ENCODE results near the gene KRTAP1-4.
"Not testable (repeated sequence)": the region's sequence is repeated elsewhere in the genome, so short reads cannot be mapped to it uniquely, and the experiment has no call there.

KRTAP1-4 gene

DNA sequence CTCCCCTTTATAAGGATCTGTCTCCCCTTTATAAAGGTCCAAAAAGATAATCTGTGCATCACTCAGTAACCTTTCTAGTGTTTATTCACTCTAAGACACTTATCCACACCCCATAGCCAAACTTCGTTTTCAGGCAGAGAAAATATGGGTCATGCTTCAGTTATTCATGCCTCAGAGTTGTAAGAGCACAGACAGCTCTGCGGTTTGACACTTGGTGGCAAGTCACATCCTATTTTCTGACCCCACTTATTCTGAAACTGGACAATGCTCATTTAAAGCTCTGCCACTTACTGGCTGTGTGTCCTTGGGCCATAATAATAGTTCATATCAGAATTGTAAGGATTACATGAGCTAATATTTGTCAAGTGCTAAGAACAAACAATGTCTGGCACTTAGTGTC lies 19.1 kb upstream of the KRTAP1-4 start:
- in situ Hi-C loops (cut with MboI; ENCODE audit: low sequenced_read_pairs) = no loop called here

DNA sequence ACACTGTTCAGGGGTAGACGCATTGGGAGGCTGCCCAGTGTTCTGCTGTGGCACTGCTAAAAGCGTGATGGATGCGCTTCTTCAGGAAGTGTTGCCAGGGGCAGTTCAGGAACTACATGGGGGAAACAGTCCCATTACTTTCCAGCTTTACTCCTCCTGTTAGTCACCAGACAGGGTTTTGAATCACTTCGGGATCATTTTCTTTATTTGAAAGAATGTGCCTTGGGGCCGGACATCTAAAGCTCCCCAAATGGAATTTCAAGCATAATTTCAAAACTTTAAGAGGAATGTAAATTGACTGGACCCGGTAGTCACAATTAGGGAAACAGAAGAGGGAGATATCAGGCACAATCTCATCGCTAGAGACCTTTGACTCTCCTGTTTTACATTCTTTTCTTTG lies 18.4 kb upstream of the KRTAP1-4 start:
- in situ Hi-C loops (cut with MboI; ENCODE audit: low sequenced_read_pairs) = no loop called here

DNA sequence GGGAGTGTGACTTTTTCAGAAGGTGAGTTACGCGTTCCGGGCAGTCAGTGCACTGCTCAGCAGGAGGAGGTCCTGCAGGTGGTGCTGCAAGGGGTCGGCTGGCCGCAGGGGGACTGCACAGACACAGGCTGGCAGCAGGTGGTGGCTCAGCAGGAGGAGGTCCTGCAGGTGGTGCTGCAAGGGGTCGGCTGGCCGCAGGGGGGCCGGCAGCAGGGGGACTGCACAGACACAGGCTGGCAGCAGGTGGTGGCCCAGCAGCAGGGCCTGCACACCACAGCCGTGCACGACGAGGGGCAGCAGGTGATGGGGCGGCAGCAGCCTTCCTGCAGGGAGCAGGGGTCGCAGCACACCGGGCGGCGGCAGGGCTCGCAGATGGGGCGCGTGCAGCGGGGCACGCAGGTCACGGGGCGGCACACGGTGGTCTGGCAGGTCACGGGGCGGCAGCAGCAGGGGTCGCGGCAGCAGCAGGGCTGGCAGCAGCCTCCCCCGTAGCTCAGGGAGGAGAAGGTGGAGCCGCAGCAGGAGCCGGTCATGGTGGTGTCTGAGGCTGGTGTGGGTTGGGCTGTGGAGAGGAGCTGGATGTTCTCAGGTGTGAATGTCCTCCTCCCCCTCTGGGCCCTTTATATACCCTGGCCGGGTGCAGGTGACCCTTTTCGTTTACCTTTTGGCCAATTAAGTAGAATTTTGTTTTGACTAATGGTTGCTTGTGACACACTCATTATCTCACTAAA lies 16.9 kb upstream of the KRTAP1-4 start, which contains the start of gene KRTAP2-1:
Gene KRTAP2-1, minus strand, starts transcription at position 582 of the 731 bp plus-strand sequence. Its CDS starts 49 bp downstream, at position 533.
- in situ Hi-C loops (cut with MboI; ENCODE audit: low sequenced_read_pairs) = not testable (repeated sequence)

DNA sequence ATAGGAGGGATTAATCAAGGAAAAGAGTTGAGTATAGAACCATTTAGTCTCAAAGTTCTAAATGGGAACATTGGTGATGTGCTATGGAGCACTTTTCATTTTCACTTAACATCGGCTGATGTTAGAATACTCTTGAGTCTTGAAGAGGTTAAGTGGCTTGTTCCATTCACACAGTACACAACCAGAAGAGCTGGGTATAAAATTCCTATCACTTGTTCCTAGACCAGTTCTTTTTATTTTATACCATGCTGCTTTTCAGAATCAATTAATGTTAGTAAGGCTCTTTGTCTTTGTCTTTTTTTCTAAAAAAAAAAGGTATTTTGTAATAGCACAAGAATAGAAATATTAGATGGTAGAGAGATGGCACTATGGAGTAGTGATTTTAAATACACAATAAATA lies 13.0 kb upstream of the KRTAP1-4 start:
- in situ Hi-C loops (cut with MboI; ENCODE audit: low sequenced_read_pairs) = no loop called here

DNA sequence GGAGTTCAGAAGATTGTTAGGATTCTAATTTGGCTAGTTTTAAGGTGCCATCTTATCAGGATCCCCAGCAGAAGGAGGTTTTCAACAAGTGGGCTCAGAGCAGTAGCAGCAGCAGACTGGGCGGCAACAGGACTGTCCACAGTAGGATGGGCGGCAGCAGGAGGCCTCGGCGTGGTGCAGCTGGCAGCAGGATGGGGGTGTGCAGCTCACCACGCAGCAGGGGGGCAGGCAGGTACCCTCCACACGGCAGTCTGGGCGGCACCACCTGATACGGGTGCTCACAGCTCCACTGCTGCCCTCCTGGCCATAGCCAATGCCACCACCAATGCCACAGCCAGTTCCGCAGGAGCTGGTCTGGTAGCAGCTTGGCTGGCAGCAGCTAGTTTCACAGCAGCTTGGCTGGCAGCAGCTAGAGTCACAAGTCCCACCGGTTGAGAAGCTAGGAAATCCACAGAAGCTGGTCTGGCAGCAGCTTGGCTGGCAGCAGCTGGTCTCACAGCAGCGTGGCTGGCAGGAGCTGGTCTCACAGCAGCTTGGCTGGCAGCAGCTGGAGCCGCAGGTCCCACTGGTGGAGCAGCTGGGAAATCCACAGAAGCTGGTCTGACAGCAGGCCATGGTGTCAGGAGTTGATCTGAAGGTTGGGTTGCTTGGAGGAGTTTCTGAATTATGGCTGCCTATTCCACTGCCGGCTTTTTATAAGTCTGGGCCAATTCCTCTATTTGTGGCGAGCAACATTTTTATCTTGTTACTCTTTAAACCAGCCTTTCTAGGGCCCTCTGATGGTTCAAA lies 11.0 kb upstream of the KRTAP1-4 start, which contains the start of gene KRTAP1-1:
Gene KRTAP1-1, minus strand, starts transcription at position 668 of the 789 bp plus-strand sequence. Its CDS starts 53 bp downstream, at position 615.
- in situ Hi-C loops (cut with MboI; ENCODE audit: low sequenced_read_pairs) = not testable (repeated sequence)

DNA sequence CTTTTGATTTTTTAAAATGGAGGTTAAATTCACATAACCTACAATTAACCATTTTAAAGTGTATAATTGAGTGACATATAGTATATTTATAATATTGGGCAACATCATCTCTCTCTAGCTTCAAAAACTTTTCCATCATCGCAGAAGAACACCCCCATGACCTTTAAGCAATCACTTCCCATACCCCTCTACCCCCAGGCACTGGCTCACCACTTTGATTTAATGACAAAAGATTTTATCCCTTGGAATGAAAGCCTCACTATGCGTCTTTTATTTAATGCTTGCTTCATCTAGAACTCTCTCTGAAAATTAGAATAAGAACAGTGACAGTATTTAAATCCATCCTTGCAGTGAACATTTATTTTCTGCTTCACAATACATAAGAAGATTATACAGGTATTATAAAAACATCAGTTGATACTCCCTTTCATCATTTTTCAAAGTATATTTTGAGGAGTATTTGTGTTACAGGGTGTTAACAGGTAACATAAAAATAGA lies 7.9 kb upstream of the KRTAP1-4 start:
- in situ Hi-C loops (cut with MboI; ENCODE audit: low sequenced_read_pairs) = no loop called here

DNA sequence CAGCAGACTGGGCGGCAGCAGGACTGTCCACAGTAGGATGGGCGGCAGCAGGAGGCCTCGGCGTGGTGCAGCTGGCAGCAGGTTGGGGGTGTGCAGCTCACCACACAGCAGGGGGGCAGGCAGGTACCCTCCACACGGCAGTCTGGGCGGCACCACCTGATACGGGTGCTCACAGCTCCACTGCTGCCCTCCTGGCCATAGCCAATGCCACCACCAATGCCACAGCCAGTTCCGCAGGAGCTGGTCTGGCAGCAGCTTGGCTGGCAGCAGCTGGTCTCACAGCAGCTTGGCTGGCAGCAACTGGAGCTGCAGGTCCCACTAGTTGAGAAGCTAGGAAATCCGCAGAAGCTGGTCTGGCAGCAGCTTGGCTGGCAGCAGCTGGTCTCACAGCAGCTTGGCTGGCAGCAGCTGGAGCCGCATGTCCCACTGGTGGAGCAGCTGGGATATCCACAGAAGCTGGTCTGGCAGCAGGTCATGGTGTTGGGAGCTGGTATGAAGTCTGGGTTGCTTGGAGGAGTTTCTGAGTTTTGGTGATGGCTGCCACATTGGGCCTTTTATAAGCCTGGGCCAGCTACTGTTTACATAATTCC lies 4.4 kb upstream of the KRTAP1-4 start, which contains the start of gene KRTAP1-3:
Gene KRTAP1-3, minus strand, starts transcription at position 529 of the 590 bp plus-strand sequence. Its CDS starts 53 bp downstream, at position 476.
- in situ Hi-C loops (cut with MboI; ENCODE audit: low sequenced_read_pairs) = not testable (repeated sequence)

DNA sequence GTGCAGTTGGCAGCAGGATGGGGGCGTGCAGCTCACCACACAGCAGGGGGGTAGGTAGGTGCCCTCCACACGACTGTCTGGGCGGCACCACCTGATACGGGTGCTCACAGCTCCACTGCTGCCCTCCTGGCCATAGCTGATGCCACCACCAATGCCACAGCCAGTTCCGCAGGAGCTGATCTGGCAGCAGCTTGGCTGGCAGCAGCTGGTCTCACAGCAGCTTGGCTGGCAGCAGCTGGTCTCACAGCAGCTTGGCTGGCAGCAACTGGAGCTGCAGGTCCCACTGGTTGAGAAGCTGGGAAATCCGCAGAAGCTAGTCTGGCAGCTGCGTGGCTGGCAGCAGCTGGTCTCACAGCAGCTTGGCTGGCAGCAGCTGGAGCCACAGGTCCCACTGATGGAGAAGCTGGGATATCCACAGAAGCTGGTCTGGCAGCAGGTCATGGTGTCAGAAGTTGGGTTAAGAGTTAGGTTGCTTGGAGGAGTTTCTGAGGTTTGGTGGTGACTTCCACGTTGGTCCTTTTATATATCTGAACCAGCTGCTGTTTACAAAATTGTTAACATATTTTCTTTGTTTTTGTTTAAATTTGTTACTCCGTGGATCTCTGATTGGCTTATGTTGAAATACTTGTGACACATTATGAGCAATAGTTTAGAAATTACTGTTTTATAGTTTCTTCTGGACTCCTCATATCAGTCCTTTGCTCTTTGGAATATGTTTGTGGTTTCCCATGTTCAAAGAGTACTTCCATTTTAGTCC lies 3.1 kb downstream of the KRTAP1-4 start, which contains the start of gene KRTAP1-5:
Gene KRTAP1-5, minus strand, starts transcription at position 494 of the 757 bp plus-strand sequence. Its CDS starts 53 bp downstream, at position 441.
- in situ Hi-C loops (cut with MboI; ENCODE audit: low sequenced_read_pairs) = no loop called here

DNA sequence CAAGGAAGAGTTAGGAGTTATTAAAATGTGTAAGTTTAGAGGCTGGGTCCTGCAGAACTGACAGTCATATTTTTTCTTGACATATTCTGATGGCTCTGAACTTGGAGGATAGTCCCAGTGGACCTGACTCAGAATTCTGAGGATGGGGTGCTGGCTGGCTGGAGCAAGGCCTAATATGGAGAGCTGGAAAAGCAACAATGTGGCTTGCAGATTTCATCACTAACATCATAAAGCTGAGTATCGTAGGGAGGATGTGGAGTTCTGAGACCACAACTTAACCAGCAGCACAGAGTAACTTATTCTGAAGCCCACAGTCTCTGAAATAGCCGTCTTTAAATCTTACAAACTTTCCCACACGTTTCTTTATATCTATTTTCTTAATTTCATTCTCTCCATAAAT lies 5.3 kb downstream of the KRTAP1-4 start:
- in situ Hi-C loops (cut with MboI; ENCODE audit: low sequenced_read_pairs) = no loop called here

DNA sequence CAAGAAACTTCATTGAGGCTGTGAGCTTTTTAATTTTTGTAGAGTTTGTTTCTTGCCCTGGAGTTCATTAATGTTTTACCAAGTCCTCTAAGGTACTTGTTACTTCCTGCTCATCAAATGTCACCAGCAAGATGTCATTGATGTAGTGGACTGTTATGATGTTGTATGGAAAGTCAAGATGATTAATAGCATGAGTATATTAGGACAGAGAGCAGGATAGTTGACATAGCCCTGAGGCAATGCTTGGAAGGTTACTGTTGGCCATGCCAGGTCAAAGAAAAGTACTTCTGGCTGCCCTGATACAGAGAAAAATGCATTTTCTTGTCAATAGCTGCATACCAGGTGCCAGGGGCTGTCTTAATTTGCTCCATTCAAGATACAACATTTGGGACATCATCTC lies 9.7 kb downstream of the KRTAP1-4 start:
- in situ Hi-C loops (cut with MboI; ENCODE audit: low sequenced_read_pairs) = no loop called here

DNA sequence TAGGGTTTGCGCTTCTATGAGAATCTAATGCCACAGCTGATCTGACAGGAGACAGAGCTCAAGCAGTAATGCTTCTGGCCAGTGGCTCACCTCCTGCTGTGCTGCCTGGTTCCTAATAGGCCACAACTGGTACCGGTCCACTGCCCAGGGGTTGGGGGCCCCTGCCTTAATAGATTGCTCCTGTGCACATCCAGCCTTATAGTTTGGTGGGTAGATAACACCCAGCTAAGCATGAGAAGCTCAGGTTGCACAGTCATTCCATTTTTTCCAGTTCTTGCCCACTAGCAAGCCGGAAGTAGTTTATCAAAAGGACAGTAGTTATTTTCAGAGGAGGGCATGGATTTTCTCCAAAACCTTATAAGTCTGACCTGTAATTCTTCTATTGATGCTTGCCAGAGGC lies 10.6 kb downstream of the KRTAP1-4 start:
- in situ Hi-C loops (cut with MboI; ENCODE audit: low sequenced_read_pairs) = no loop called here

DNA sequence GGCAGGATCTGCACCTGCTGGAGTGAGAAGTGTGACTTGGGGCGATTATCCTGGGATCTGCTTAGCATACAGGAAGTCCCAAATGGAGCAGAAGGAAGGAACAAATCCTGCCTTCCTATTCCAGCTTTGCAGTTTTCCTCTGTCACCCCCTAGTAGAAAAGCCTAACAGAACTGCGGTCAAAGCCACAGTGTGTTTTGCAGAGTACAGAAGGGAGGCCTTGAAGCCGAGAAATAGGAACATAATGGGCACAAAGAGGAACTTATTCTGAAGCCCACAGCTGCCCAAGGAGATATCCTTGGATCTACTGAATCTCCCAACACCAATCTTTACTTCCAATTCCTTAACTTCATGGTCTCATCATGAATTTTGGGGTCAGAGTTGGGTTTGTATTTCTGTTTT lies 11.5 kb downstream of the KRTAP1-4 start:
- in situ Hi-C loops (cut with MboI; ENCODE audit: low sequenced_read_pairs) = no loop called here

DNA sequence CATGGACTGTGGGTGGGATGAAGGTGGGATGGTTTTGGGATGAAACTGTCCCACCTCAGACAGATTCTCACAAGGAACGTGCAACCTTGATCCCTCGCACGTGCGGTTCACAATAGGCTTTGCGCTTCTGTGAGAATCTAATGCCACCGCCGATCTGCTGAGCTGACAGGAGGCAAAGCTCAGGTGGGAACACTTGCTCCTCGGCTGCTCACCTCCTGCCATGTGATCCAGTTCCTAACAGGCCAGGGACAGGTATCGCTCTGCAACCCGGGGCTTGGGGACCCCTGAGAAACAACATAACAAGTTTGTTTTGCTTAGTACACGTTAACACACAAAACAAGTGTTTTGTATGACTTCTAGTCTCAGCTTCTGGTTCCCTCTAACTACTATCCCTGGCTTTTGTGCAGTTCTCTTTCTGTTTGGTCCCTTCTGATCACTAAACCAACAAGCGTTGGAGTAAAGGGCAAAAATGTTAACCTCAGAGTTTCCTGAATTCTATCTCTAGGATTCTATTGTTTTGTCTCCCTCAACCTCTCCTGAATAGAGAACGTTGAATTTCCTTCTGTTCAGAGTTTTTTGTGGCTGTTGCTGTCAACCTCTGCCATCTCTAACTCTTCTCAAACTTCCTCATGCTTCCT lies 13.3 kb downstream of the KRTAP1-4 start:
- in situ Hi-C loops (cut with MboI; ENCODE audit: low sequenced_read_pairs) = no loop called here

DNA sequence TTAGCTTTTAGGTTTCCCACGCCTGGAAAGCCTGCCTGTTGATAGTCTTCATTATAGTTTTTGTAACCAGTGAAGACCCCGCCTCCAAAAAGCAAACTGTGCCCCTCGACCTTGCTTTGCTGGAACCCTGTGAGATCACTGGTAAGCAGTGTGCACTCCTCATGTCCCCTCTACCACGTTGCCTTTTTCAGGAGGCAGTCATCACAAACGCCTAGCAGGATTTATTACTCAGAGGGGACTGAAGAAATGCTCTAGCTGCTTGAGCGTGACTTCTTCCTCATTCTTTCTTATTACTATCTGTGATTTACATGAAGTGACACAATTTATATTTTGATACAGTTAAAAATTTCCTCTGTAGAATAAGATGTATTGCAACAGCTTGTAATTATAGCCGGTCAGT lies 14.5 kb downstream of the KRTAP1-4 start:
- in situ Hi-C loops (cut with MboI; ENCODE audit: low sequenced_read_pairs) = no loop called here

DNA sequence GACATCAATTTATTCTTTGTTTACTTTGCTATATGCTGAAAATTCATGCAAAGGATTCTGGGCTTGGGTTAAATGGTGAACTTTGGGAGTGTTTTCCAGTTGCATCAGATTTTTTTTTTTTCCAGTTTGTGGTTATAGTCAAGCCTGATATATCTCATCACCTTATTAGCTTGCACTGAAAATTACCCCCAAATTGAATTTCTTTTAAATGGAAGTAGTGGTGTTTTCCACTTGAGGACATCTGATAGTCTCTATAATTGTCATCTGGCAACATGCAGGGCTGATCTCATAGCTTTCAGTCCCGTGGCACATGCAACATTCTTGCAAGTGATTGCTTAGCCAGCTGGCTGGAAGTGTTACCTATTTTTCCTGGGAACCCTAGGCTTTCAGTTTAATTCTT lies 16.4 kb downstream of the KRTAP1-4 start:
- in situ Hi-C loops (cut with MboI; ENCODE audit: low sequenced_read_pairs) = no loop called here

DNA sequence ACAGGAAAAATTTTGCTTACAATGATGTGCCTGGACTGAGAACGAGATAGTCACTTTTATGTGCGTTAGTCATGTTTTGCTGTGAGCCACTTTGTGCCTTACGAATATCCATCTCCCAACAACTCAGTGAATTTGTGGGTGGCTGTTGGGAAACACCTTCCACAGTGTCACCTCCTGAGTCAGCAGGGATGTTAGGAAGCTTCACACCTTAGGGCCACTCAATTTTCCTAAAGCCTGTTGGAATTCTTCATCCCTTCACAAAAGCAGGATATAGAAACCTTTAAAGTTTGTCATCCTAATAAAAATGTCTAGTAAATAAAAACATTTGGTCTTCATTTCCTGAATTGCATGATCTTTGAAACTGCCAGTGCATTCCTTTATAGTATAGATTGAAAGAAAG lies 16.8 kb downstream of the KRTAP1-4 start:
- in situ Hi-C loops (cut with MboI; ENCODE audit: low sequenced_read_pairs) = no loop called here

DNA sequence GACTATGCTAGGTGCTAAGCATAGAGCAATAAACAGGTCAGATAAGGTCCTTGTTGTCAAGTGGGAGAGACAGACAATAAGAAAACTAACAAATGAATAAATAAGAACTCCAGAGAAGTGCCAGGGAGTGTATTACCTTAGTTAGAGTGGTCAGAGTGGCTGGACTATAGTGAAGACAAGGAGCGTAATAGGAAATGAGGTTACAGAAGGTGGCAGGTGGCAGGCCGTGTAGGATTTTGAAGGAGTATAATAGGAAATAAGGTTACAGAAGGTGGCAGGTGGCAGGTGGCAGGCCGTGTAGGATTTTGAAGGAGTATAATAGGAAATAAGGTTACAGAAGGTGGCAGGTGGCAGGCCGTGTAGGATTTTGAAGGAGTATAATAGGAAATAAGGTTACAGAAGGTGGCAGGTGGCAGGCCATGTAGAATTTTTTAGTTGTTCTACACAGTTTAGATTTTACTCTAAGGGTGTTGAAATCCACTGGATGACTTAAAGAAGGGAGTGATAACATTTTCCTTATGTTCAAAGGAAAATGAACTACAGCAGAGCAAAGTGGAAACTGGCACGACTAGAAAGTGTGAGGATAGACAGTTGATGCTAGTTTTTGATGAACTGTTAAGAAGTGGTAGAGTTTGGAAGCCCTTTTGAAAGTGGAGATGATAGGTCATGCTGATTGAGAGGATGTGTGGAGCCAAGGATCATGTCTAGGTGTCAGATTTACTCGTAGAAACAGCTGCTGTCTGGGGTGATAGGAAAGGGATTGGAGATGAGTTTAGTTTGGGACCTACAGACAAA lies 17.5 kb downstream of the KRTAP1-4 start:
- in situ Hi-C loops (cut with MboI; ENCODE audit: low sequenced_read_pairs) = no loop called here

DNA sequence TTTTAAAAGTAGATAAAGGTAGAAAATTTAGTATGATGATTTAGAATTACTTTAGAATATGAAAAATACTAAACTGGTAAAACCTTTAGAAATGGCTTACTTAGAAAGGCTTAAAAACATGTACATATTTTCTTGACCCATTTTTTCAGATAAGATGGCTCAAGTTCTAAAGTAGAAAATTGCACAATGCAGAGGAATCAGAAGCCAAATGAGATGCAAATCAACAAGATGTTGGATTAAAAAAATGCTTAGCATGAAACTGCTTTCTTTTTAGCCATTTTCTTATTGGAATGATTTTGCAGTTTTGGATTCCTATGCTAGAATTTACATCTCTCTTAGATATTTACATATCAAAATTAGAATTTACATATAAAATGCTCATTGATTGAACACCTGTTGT lies 19.6 kb downstream of the KRTAP1-4 start:
- in situ Hi-C loops (cut with MboI; ENCODE audit: low sequenced_read_pairs) = no loop called here

DNA sequence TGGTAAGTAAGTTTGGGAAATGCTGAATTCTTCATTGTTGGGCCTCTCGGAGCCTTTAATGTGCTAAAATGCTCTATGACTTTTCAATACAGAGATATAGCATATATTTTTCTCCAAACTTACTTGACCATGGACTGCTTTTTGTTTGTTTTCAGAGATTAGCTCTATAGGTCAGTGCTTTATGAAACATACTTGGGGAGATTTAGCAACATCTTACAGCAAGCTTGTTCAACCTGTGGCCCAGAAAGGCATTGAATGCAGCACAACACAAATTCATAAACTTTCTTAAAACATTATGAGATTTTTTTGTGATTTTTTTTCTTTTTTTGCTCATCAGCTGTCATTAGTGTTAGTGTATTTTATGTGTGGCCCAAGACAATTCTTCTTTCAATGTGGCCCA lies 20.1 kb downstream of the KRTAP1-4 start:
- in situ Hi-C loops (cut with MboI; ENCODE audit: low sequenced_read_pairs) = no loop called here

All from hTERT RPE-1 (cell line).